ENCODE measurements around the gene DDA1.

DNA sequence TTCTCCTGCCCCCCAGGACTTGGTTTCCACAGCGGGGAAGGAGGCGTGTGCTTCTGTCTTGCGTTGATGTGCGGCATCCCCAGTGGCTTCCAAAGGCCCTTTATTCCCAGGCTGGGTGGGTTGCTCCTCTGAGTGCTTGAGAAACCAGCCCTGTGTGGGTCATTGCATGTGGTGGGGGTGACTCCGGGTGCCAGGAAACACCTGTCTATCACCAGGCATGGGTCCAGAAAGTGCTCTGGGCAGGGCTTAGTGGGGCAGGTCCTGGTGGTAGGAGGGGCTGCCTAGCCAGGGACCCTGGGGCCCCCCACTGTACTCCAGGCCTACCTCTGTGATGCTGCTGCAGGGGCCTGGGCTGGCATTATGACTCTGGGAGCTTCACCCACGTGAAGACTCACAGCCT lies 9.6 kb downstream of the DDA1 start:
- TF ChIP-seq POLR2AphosphoS5 (IDR thresholded peaks at IDR 0.05; ENCODE audit: borderline replicate concordance, low read depth, low read length) (no peak), EZH2 (IDR thresholded peaks at IDR 0.05) (no peak)

Data from SK-N-MC (cell line).